GM12873 (cell line): ENCODE data around the gene KMT2D.

Experiments
- CTCF ChIP-seq: IDR thresholded peaks from 2 replicates; pipeline ENCODE4 v1.5.1; 2012; ENCODE audit warnings: low read depth, mild to moderate bottlenecking, moderate library complexity, low read length, control low read depth; ENCODE audit not compliant: insufficient read depth; ENCODE audit errors: missing control alignments

KMT2D gene

GRCh38 chr12:49018261-49019119, 42.1 kb downstream of the KMT2D start, which contains the start of gene PRKAG1:
PRKAG1 (minus strand) TSS chr12:49018776; CDS start chr12:49018740, 36 bp downstream.
- TF ChIP-seq CTCF: peak; percentile 60

- TF ChIP-seq CTCF: no peak
Measured at GRCh38 chr12:49017891-49018260, 42.7 kb downstream of the KMT2D start.

- TF ChIP-seq CTCF: no peak
Measured at GRCh38 chr12:49015196-49015595, 45.4 kb downstream of the KMT2D start.

- peak; percentile 7 for TF ChIP-seq CTCF
Measured at GRCh38 chr12:49014547-49014946, 46.0 kb downstream of the KMT2D start.

- TF ChIP-seq CTCF: no peak
Measured at GRCh38 chr12:49013428-49013827, 47.2 kb downstream of the KMT2D start.

GRCh38 chr12:49012739-49013138, 47.9 kb downstream of the KMT2D start:
- TF ChIP-seq CTCF: no peak
